ENCODE results near the gene MN1. TPM values are rescaled to one million over a fixed set of nuclear protein-coding genes. Genes with fewer than 3 reads are reported as not detected.

MN1 gene
- total and polyA plus RNA-seq, 2 of the 8 experiments (the other 6 are each of a cell fraction or from before 2014, with no cell fraction given): 3.1 to 4.9 TPM

- Histone ChIP-seq H3K27me3 (replicated peaks in 1 of 4; ENCODE audit: control insufficient read depth in 3 of 4, extremely low read depth in 1 of 4, insufficient read depth in 3 of 4, low read length in 3 of 4) (peaks cover 6 to 44% (median 30%) of the 10 kb centered on the region in 4 experiments), H4K5ac (ENCODE audit: insufficient read length, low read depth, low read length) (no peak overlapping the region), H3K4me2 (ENCODE audit: insufficient read depth in 1 of 2, low read depth in 2 of 2, low read length in 2 of 2) (no peak overlapping the region), H3K56ac (replicated peaks; ENCODE audit: insufficient read length, low read depth, low read length) (no peak overlapping the region), H2BK12ac (ENCODE audit: low read depth, low read length) (no peak overlapping the region; the same call in 1 of the 2 replicates), H2BK5ac (ENCODE audit: low read depth, low read length) (no peak overlapping the region), H3K4ac (replicated peaks; ENCODE audit: insufficient read length, low read depth, low read length) (no peak overlapping the region), H3K79me1 (ENCODE audit: low read depth, low read length) (peaks cover 3% of the 10 kb centered on the region; the same call in 1 of the 2 replicates), H2AFZ (ENCODE audit: low read length) (no peak overlapping the region), H3K4me1 (replicated peaks in 1 of 4; ENCODE audit: control insufficient read depth in 3 of 4, insufficient read depth in 4 of 4, low read length in 3 of 4) (peaks cover 17 to 36% (median 24%) of the 10 kb centered on the region in 4 experiments), H3K79me2 (ENCODE audit: control insufficient read depth in 1 of 2, insufficient read depth in 2 of 2, low read length in 2 of 2) (no peaks in the 10 kb centered on the region), H3K27ac (ENCODE audit: low read depth, low read length) (no peak overlapping the region), H4K91ac (replicated peaks; ENCODE audit: insufficient read length, low read length) (no peak overlapping the region), H3K9me3 (ENCODE audit: insufficient read depth in 2 of 2, low read depth in 1 of 2, low read length in 1 of 2) (no peaks in the 10 kb centered on the region), H2BK20ac (ENCODE audit: low read length) (no peak overlapping the region), H3K18ac (ENCODE audit: extremely low read depth, low read length) (no peak overlapping the region), H2BK15ac (ENCODE audit: low read length) (no peak overlapping the region), H2AK5ac (ENCODE audit: low read depth, low read length) (no peak overlapping the region; the same call in 1 of the 2 replicates), H3K14ac (ENCODE audit: insufficient read length) (no peak overlapping the region), H3K4me3 (ENCODE audit: extremely low read depth in 1 of 4, insufficient read depth in 2 of 4, low read depth in 3 of 4, low read length in 4 of 4) (no peak overlapping the region), H4K8ac (ENCODE audit: extremely low read depth, insufficient read depth, low read length) (no peak overlapping the region), H3K23me2 (ENCODE audit: low read depth, low read length) (no peaks in the 10 kb centered on the region; the same call in 1 of the 2 replicates), H3K9ac (replicated peaks in 1 of 4; ENCODE audit: extremely low read depth in 1 of 4, low read depth in 3 of 4, low read length in 3 of 4) (no peak overlapping the region), H4K20me1 (replicated peaks in 1 of 2; ENCODE audit: control insufficient read depth in 1 of 2, insufficient read depth in 2 of 2, low read length in 2 of 2) (peaks cover 0 to 2% of the 10 kb centered on the region in 2 experiments), H3K23ac (ENCODE audit: insufficient read length) (no peak overlapping the region), H2BK120ac (replicated peaks; ENCODE audit: low read depth, low read length) (no peak overlapping the region), H3K36me3 (ENCODE audit: control insufficient read depth in 2 of 4, insufficient read depth in 4 of 4, low read length in 3 of 4) (no peaks in the 10 kb centered on the region)
- no peak for DNase-seq (ENCODE audit: low read depth in 1 of 2, low spot score in 2 of 2)
- POLR2A ChIA-PET (ENCODE audit: partially characterized antibody): interaction anchor here (1.4 to 1.6 kb wide), 2 partner anchors 8 to 40 kb away, joined by 3 to 4 read pairs; no protein-coding TSS in a partner anchor
- WGBS, 2 experiments (ENCODE audit: extremely low coverage in 1 of 2, insufficient coverage in 1 of 2, insufficient read length in 1 of 2, insufficient replicate concordance in 2 of 2, low coverage in 1 of 2, low lambda C conversion rate in 2 of 2, missing lambda C conversion rate in 1 of 2): 92% methylated on average over 20 of the region's 20 CpGs; no CpG with 5 or more reads in 1 of the 2 experiments
- no peak for FAIRE-seq
- CTCF ChIA-PET (ENCODE audit: partially characterized antibody): interaction anchor here (0.8 kb wide), 1 partner anchor 361 kb away, joined by 3 read pairs; no protein-coding TSS in a partner anchor
- TF ChIP-seq ATF3 (IDR thresholded peaks at IDR 0.05; ENCODE audit: insufficient read depth, low read depth, low read length) (no peak), JUN (IDR thresholded peaks at IDR 0.05; ENCODE audit: low read depth, low read length) (no peak), CEBPB (IDR thresholded peaks at IDR 0.05; ENCODE audit: low read depth, low read length) (no peak), GABPA (IDR thresholded peaks at IDR 0.05; ENCODE audit: borderline replicate concordance, insufficient read depth, low read length) (no peak), KDM1A (IDR thresholded peaks at IDR 0.05; ENCODE audit: borderline replicate concordance, low read length) (no peak), RAD21 (IDR thresholded peaks at IDR 0.05 in 1 of 2, conservative IDR thresholded peaks at IDR 0.05 in 1 of 2; ENCODE audit: low read depth in 2 of 2, low read length in 2 of 2) (no peak), MAFK (IDR thresholded peaks at IDR 0.05; ENCODE audit: low read depth, low read length) (no peak), POLR2AphosphoS5 (IDR thresholded peaks at IDR 0.05; ENCODE audit: low read depth, low read length) (no peak), NRF1 (IDR thresholded peaks at IDR 0.05; ENCODE audit: low read depth, low read length) (no peak), MAX (IDR thresholded peaks at IDR 0.05) (no peak), TEAD4 (IDR thresholded peaks at IDR 0.05; ENCODE audit: low read depth, low read length) (no peak)
These were observed 12.9 kb downstream of the MN1 start for GRCh38 chr22:27788500-27789288.
